RWPE2 (cell line): ENCODE data around the gene USP40.

Experiments
- ATAC-seq: fragments of 200-7000 bp; cut with Tn5 transposase; 3 replicates; pipeline ENCODE4 v1.9.1; 2021; ENCODE audit warnings: low read depth
- DNase-seq: peaks from one replicate; pipeline ENCODE4 v3.0.0-alpha.2; 2020; ENCODE audit warnings: low spot score
- H3K27ac ChIP-seq: fragments of 450-650 bp; 2 replicates; pipeline ENCODE4 v1.5.1; 2017; ENCODE audit warnings: mild to moderate bottlenecking; ENCODE audit not compliant: poor library complexity, severe bottlenecking
- H3K27me3 ChIP-seq: fragments of 250-450 bp; sonication (Bioruptor Pico); 2 replicates; pipeline ENCODE4 v1.5.1; 2021; ENCODE audit warnings: mild to moderate bottlenecking, moderate library complexity; ENCODE audit not compliant: insufficient read depth, poor library complexity, severe bottlenecking
- H3K36me3 ChIP-seq: fragments of 250-450 bp; sonication (Bioruptor Pico); 2 replicates; pipeline ENCODE4 v1.5.1; 2020; ENCODE audit warnings: low read depth, mild to moderate bottlenecking, moderate library complexity
- H3K4me1 ChIP-seq: fragments of 250-450 bp; sonication (Bioruptor Pico); 2 replicates; pipeline ENCODE4 v1.5.1; 2021; ENCODE audit warnings: mild to moderate bottlenecking, moderate library complexity; ENCODE audit not compliant: insufficient read depth, poor library complexity, severe bottlenecking
- H3K4me3 ChIP-seq: fragments of 250-450 bp; sonication (Bioruptor Pico); 2 replicates; pipeline ENCODE4 v1.5.1; 2021; ENCODE audit warnings: mild to moderate bottlenecking, moderate library complexity; ENCODE audit not compliant: severe bottlenecking
- H3K9me3 ChIP-seq: fragments of 250-450 bp; sonication (Bioruptor Pico); 2 replicates; pipeline ENCODE4 v1.5.1; 2021; ENCODE audit warnings: mild to moderate bottlenecking, moderate library complexity; ENCODE audit not compliant: severe bottlenecking
- CTCF ChIP-seq: fragments of 450-650 bp; IDR thresholded peaks from one replicate; pipeline ENCODE4 v1.5.1; 2017; ENCODE audit warnings: mild to moderate bottlenecking, moderate library complexity; ENCODE audit not compliant: poor library complexity, severe bottlenecking

The USP40 gene

GRCh38 chr2:233435436-233436190, 131.0 kb downstream of the USP40 start:
- ATAC-seq: no peak

GRCh38 chr2:233434666-233435330, 131.8 kb downstream of the USP40 start:
- Histone ChIP-seq H3K27me3 (no peaks in the 10 kb centered on the region), H3K27ac (no peak overlapping the region), H3K4me3 (no peak overlapping the region), H3K9me3 (no peaks in the 10 kb centered on the region), H3K4me1 (peaks cover 7% of the 10 kb centered on the region), H3K36me3 (peaks cover 15% of the 10 kb centered on the region; the same call in 1 of the 2 replicates)
- ATAC-seq (no peak), DNase-seq (no peak)
- no peak for TF ChIP-seq CTCF

More at GRCh38 chr2:233435436-233436190, 131.0 kb downstream of the USP40 start:
- no peak for TF ChIP-seq CTCF
- H3K9me3 ChIP-seq: no peaks in the 10 kb centered on the region
- no peaks in the 10 kb centered on the region for H3K27me3 ChIP-seq
- H3K27ac ChIP-seq: no peak overlapping the region
- H3K36me3 ChIP-seq: peaks cover 15% of the 10 kb centered on the region; the same call in 1 of the 2 replicates
- H3K4me1 ChIP-seq: no peaks in the 10 kb centered on the region
- H3K4me3 ChIP-seq: no peak overlapping the region
- DNase-seq: no peak

GRCh38 chr2:233433794-233434193, 132.8 kb downstream of the USP40 start:
- H3K4me3 ChIP-seq: no peak overlapping the region
- ATAC-seq: no peak
- H3K36me3 ChIP-seq: peaks cover 15% of the 10 kb centered on the region; the same call in 1 of the 2 replicates
- no peak overlapping the region for H3K27ac ChIP-seq
- DNase-seq: no peak
- H3K27me3 ChIP-seq: no peaks in the 10 kb centered on the region
- H3K9me3 ChIP-seq: no peaks in the 10 kb centered on the region
- H3K4me1 ChIP-seq: peaks cover 15% of the 10 kb centered on the region
- TF ChIP-seq CTCF: no peak

- H3K36me3 ChIP-seq: peaks cover 15% of the 10 kb centered on the region; the same call in 1 of the 2 replicates
- H3K27me3 ChIP-seq: no peaks in the 10 kb centered on the region
- no peak overlapping the region for H3K4me3 ChIP-seq
- TF ChIP-seq CTCF: no peak
- DNase-seq: no peak
- no peak overlapping the region for H3K27ac ChIP-seq
- H3K9me3 ChIP-seq: no peaks in the 10 kb centered on the region
- peaks cover 15% of the 10 kb centered on the region for H3K4me1 ChIP-seq
- ATAC-seq: no peak
Observed at GRCh38 chr2:233433029-233433428, 133.6 kb downstream of the USP40 start.

GRCh38 chr2:233430651-233431050, 135.9 kb downstream of the USP40 start:
- peaks cover 17% of the 10 kb centered on the region for H3K4me1 ChIP-seq
- H3K27me3 ChIP-seq: no peaks in the 10 kb centered on the region
- no peaks in the 10 kb centered on the region for H3K9me3 ChIP-seq
- no peak for DNase-seq
- no peak for ATAC-seq
- peak overlapping the region; percentile 27 for H3K27ac ChIP-seq
- H3K4me3 ChIP-seq: no peak overlapping the region
- H3K36me3 ChIP-seq: peaks cover 12% of the 10 kb centered on the region; the same call in 1 of the 2 replicates
- TF ChIP-seq CTCF: no peak
